Mammary epithelial cell (primary cell): ENCODE measurements around the gene POLR2L.

Source experiments
- EZH2 ChIP-seq: IDR thresholded peaks from 2 replicates; pipeline ENCODE4 v1.6.1; 2012; ENCODE audit warnings: low read length, inconsistent platforms, borderline replicate concordance
- TF ChIP-seq, protein P1 (sequence below), 2 donors: IDR thresholded peaks in 1 of 2; conservative IDR thresholded peaks in 1 of 2; 2 replicates each; pipeline ENCODE4 v1.5.1; 2011 to 2012; ENCODE audit warnings: inconsistent platforms in 2 of 2, low read length in 2 of 2, mild to moderate bottlenecking in 2 of 2, control low read depth in 1 of 2, low read depth in 1 of 2; ENCODE audit not compliant: insufficient read depth in 1 of 2; ENCODE audit errors: extremely low read depth in 1 of 2

DNA sequence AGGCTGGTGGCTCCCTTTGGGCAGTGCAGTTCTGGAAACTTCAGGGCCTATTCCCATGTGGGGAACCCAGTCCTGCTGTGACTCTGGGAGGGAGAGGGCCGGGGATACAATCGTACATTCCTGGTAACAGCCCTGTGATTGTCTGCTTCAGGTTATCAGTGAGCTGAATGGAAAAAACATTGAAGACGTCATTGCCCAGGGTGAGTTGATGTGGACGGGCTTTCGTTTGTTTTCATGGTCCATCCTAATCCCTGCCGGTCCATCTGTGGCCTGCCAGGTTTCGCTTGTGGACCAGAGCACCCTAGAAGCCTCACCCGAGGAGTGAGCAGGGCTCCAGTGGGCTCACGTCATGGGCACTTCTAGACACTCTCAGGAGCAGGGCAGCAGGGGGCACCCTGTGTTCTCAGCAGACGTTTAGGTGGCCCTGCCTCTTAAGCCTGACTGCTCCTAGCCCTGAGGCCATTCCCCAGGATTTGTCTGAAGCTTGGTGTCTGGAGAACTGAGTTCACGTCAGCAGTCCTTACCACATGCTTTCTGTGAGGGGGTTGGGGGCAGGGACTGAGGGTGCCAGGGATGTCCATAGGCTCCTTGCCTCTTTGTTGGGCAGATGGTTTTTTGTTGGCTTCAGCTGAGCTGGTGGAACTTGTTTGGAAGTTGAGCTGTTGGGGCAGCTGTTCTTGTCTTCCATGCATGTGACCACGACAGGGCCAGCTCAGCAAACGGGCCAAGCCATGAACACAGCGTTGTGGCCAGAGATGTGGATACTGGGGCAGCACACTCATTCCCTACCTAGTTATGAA is 30.7 kb downstream of the POLR2L start:
- TF ChIP-seq, protein P1, sequence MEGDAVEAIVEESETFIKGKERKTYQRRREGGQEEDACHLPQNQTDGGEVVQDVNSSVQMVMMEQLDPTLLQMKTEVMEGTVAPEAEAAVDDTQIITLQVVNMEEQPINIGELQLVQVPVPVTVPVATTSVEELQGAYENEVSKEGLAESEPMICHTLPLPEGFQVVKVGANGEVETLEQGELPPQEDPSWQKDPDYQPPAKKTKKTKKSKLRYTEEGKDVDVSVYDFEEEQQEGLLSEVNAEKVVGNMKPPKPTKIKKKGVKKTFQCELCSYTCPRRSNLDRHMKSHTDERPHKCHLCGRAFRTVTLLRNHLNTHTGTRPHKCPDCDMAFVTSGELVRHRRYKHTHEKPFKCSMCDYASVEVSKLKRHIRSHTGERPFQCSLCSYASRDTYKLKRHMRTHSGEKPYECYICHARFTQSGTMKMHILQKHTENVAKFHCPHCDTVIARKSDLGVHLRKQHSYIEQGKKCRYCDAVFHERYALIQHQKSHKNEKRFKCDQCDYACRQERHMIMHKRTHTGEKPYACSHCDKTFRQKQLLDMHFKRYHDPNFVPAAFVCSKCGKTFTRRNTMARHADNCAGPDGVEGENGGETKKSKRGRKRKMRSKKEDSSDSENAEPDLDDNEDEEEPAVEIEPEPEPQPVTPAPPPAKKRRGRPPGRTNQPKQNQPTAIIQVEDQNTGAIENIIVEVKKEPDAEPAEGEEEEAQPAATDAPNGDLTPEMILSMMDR (conservative IDR thresholded peaks at IDR 0.05 in 1 of 2, IDR thresholded peaks at IDR 0.05 in 1 of 2; ENCODE audit: extremely low read depth in 1 of 2, insufficient read depth in 1 of 2, low read depth in 1 of 2, low read length in 2 of 2), result peak in 1 of 2 donors; percentile 12
- TF ChIP-seq EZH2, result no peak
